ENCODE results near the gene PIP4P1. TPM values are rescaled to one million over a fixed set of nuclear protein-coding genes. Genes with fewer than 3 reads are reported as not detected.

Gene PIP4P1
- total and polyA plus RNA-seq, 2 of the 8 experiments (the other 6 are each of a cell fraction or from before 2014, with no cell fraction given): 29.5 to 60.0 TPM

- Histone ChIP-seq H4K20me1 (replicated peaks in 1 of 2; ENCODE audit: control insufficient read depth in 1 of 2, insufficient read depth in 2 of 2, low read length in 2 of 2) (peaks cover 0 to 12% of the 10 kb centered on the region in 2 experiments), H2BK5ac (ENCODE audit: low read depth, low read length) (no peak overlapping the region), H2BK12ac (ENCODE audit: low read depth, low read length) (no peak overlapping the region), H3K23me2 (ENCODE audit: low read depth, low read length) (peaks cover 13% of the 10 kb centered on the region), H2AK5ac (ENCODE audit: low read depth, low read length) (no peak overlapping the region), H3K27me3 (replicated peaks in 1 of 4; ENCODE audit: control insufficient read depth in 3 of 4, extremely low read depth in 1 of 4, insufficient read depth in 3 of 4, low read length in 3 of 4) (no peaks in the 10 kb centered on the region; a peak in 1 of 7 replicates), H3K18ac (ENCODE audit: extremely low read depth, low read length) (no peak overlapping the region), H2BK120ac (replicated peaks; ENCODE audit: low read depth, low read length) (no peak overlapping the region), H2AFZ (ENCODE audit: low read length) (no peak overlapping the region), H3K9ac (replicated peaks in 1 of 4; ENCODE audit: extremely low read depth in 1 of 4, low read depth in 3 of 4, low read length in 3 of 4) (no peak overlapping the region; a peak in 1 of 7 replicates), H3K79me1 (ENCODE audit: low read depth, low read length) (peaks cover 6% of the 10 kb centered on the region), H3K23ac (ENCODE audit: insufficient read length) (no peak overlapping the region), H3K4ac (replicated peaks; ENCODE audit: insufficient read length, low read depth, low read length) (no peak overlapping the region), H4K5ac (ENCODE audit: insufficient read length, low read depth, low read length) (no peak overlapping the region), H3K4me3 (ENCODE audit: extremely low read depth in 1 of 4, insufficient read depth in 2 of 4, low read depth in 3 of 4, low read length in 4 of 4) (no peak overlapping the region), H3K4me1 (replicated peaks in 1 of 4; ENCODE audit: control insufficient read depth in 3 of 4, insufficient read depth in 4 of 4, low read length in 3 of 4) (peaks cover 0 to 10% (median 2%) of the 10 kb centered on the region in 4 experiments; a peak in 4 of 7 replicates), H3K79me2 (ENCODE audit: control insufficient read depth in 1 of 2, insufficient read depth in 2 of 2, low read length in 2 of 2) (peaks cover 7 to 45% of the 10 kb centered on the region in 2 experiments), H3K4me2 (ENCODE audit: insufficient read depth in 1 of 2, low read depth in 2 of 2, low read length in 2 of 2) (no peak overlapping the region), H3K56ac (replicated peaks; ENCODE audit: insufficient read length, low read depth, low read length) (no peak overlapping the region), H4K91ac (replicated peaks; ENCODE audit: insufficient read length, low read length) (no peak overlapping the region), H2BK15ac (ENCODE audit: low read length) (no peak overlapping the region), H3K9me3 (ENCODE audit: insufficient read depth in 2 of 2, low read depth in 1 of 2, low read length in 1 of 2) (no peaks in the 10 kb centered on the region), H2BK20ac (ENCODE audit: low read length) (no peak overlapping the region), H3K27ac (ENCODE audit: low read depth, low read length) (no peak overlapping the region), H3K14ac (ENCODE audit: insufficient read length) (no peak overlapping the region), H4K8ac (ENCODE audit: extremely low read depth, insufficient read depth, low read length) (no peak overlapping the region), H3K36me3 (ENCODE audit: control insufficient read depth in 2 of 4, insufficient read depth in 4 of 4, low read length in 3 of 4) (peaks cover 16 to 40% (median 28%) of the 10 kb centered on the region in 4 experiments; a peak in 7 of 8 replicates)
- FAIRE-seq (no peak), DNase-seq (ENCODE audit: low read depth in 1 of 2, low spot score in 2 of 2) (no peak)
- CTCF ChIA-PET (ENCODE audit: partially characterized antibody): interaction anchor here (0.8 kb wide), 1 partner anchor 43 kb away, joined by 4 read pairs; no protein-coding TSS in a partner anchor
- 89% methylated on average over 7 of the region's 8 CpGs; no CpG with 5 or more reads in 1 of the 2 experiments for WGBS, 2 experiments (ENCODE audit: extremely low coverage in 1 of 2, insufficient coverage in 1 of 2, insufficient read length in 1 of 2, insufficient replicate concordance in 2 of 2, low coverage in 1 of 2, low lambda C conversion rate in 2 of 2, missing lambda C conversion rate in 1 of 2)
- POLR2A ChIA-PET (ENCODE audit: partially characterized antibody): interaction anchor here (0.8 to 2.8 kb wide), 9 partner anchors 12 to 199 kb away, joined by 3 to 13 read pairs (median 4); partner anchors contain the start of genes PARP2 and TEP1
- TF ChIP-seq POLR2A (IDR thresholded peaks at IDR 0.05; ENCODE audit: control extremely low read depth in 1 of 2, low read depth in 2 of 2, low read length in 2 of 2): peak; percentile 64 to 82
- no peak for TF ChIP-seq ZNF274 (IDR thresholded peaks at IDR 0.05; ENCODE audit: borderline replicate concordance, extremely low read depth, low read length)
- 0 out of 2 replicates have a peak, but pooled peaks have one; percentile 15 for TF ChIP-seq TAF1 (IDR thresholded peaks at IDR 0.05; ENCODE audit: low read depth, low read length)
- TF ChIP-seq TEAD4 (IDR thresholded peaks at IDR 0.05; ENCODE audit: low read depth, low read length): 0 out of 2 replicates have a peak, but pooled peaks have one; percentile 25
- TF ChIP-seq KDM4A (IDR thresholded peaks at IDR 0.05; ENCODE audit: low read depth, low read length, severe bottlenecking): no peak
- no peak for TF ChIP-seq GTF2F1 (IDR thresholded peaks at IDR 0.05; ENCODE audit: borderline replicate concordance, low read depth, low read length)
- TF ChIP-seq GABPA (IDR thresholded peaks at IDR 0.05; ENCODE audit: borderline replicate concordance, insufficient read depth, low read length): no peak
- no peak for TF ChIP-seq SP4 (IDR thresholded peaks at IDR 0.05; ENCODE audit: low read length)
- TF ChIP-seq POLR2AphosphoS5 (IDR thresholded peaks at IDR 0.05; ENCODE audit: low read depth, low read length): peak; percentile 87
Observed at GRCh38 chr14:20458031-20458789, 3.0 kb downstream of the PIP4P1 start.
